ENCODE data around the gene TAF3. TPM values are rescaled to one million over a fixed set of nuclear protein-coding genes. Genes with fewer than 3 reads are reported as not detected.

The TAF3 gene
- total and polyA plus RNA-seq, 2 donors (not counting 1 experiment from before 2014, with no cell fraction given): 7.0 to 20.1 TPM

GRCh38 chr10:7886056-7886455, 67.8 kb downstream of the TAF3 start:
- WGBS (ENCODE audit: insufficient coverage): 100% methylated on average over 2 of the region's 2 CpGs
- CTCF ChIA-PET: no interaction called here
- no peak overlapping the region for H3K4me2 ChIP-seq (replicated peaks; ENCODE audit: low read depth, low read length, poor library complexity, severe bottlenecking)
- DNase-seq: no peak
- no peak overlapping the region for H3K9ac ChIP-seq (ENCODE audit: low read length)
- no peak overlapping the region for H3K4me3 ChIP-seq (ENCODE audit: control extremely low read depth in 1 of 5, extremely low read depth in 1 of 5, insufficient read depth in 1 of 5, low read depth in 2 of 5, low read length in 4 of 5)
- no peaks in the 10 kb centered on the region for H3K36me3 ChIP-seq (replicated peaks in 1 of 2; ENCODE audit: control extremely low read depth in 1 of 2, control insufficient read depth in 1 of 2, extremely low read depth in 1 of 2, insufficient read depth in 2 of 2, low read length in 1 of 2)
- no peak for ATAC-seq (ENCODE audit: low read depth)
- H2AFZ ChIP-seq (ENCODE audit: insufficient read depth, low read depth, low read length, poor library complexity, severe bottlenecking): no peak overlapping the region
- H4K20me1 ChIP-seq (ENCODE audit: control insufficient read depth, insufficient read depth, low read length, poor library complexity, severe bottlenecking): peaks cover 29% of the 10 kb centered on the region
- no peaks in the 10 kb centered on the region for H3K4me1 ChIP-seq (ENCODE audit: control insufficient read depth in 2 of 2, insufficient read depth in 2 of 2, low read length in 2 of 2)
- no peak overlapping the region for H3K27ac ChIP-seq (ENCODE audit: low read length in 2 of 2)
- TF ChIP-seq EZH2 (IDR thresholded peaks at IDR 0.05; ENCODE audit: borderline replicate concordance, insufficient read depth, low read depth, low read length, poor library complexity, severe bottlenecking): no peak
- H3K27me3 ChIP-seq (replicated peaks in 1 of 4; ENCODE audit: control extremely low read depth in 1 of 4, control insufficient read depth in 3 of 4, insufficient read depth in 4 of 4, low read length in 3 of 4): no peaks in the 10 kb centered on the region
- intact Hi-C loops (cut with micrococcal nuclease): no loop called here
- H3K79me2 ChIP-seq (ENCODE audit: control insufficient read depth, insufficient read depth, low read length): peaks cover 24% of the 10 kb centered on the region
- POLR2A ChIA-PET: no interaction called here
- Mint-ChIP-seq H3K4me3 (no peak overlapping the region), H3K4me1 (peaks cover 15% of the 10 kb centered on the region), H3K27me3 (no peaks in the 10 kb centered on the region), H3K9me3 (ENCODE audit: insufficient read depth) (no peaks in the 10 kb centered on the region), H3K27ac (no peak overlapping the region)
- no peaks in the 10 kb centered on the region for H3K9me3 ChIP-seq (ENCODE audit: control extremely low read depth in 1 of 3, control insufficient read depth in 2 of 3, insufficient read depth in 1 of 3, low read length in 2 of 3)

- WGBS (ENCODE audit: insufficient coverage): 98% methylated on average over 4 of the region's 8 CpGs
These were observed 69.0 kb downstream of the TAF3 start for GRCh38 chr10:7887174-7887816.

More at GRCh38 chr10:7887174-7887816, 69.0 kb downstream of the TAF3 start:
- Histone ChIP-seq H3K79me2 (ENCODE audit: control insufficient read depth, insufficient read depth, low read length) (peaks cover 21% of the 10 kb centered on the region), H2AFZ (ENCODE audit: insufficient read depth, low read depth, low read length, poor library complexity, severe bottlenecking) (no peak overlapping the region), H3K27ac (ENCODE audit: low read length in 2 of 2) (no peak overlapping the region), H3K27me3 (replicated peaks in 1 of 4; ENCODE audit: control extremely low read depth in 1 of 4, control insufficient read depth in 3 of 4, insufficient read depth in 4 of 4, low read length in 3 of 4) (no peaks in the 10 kb centered on the region), H3K36me3 (replicated peaks in 1 of 2; ENCODE audit: control extremely low read depth in 1 of 2, control insufficient read depth in 1 of 2, extremely low read depth in 1 of 2, insufficient read depth in 2 of 2, low read length in 1 of 2) (no peaks in the 10 kb centered on the region), H3K4me1 (ENCODE audit: control insufficient read depth in 2 of 2, insufficient read depth in 2 of 2, low read length in 2 of 2) (no peaks in the 10 kb centered on the region), H3K4me2 (replicated peaks; ENCODE audit: low read depth, low read length, poor library complexity, severe bottlenecking) (no peak overlapping the region), H3K9ac (ENCODE audit: low read length) (no peak overlapping the region), H4K20me1 (ENCODE audit: control insufficient read depth, insufficient read depth, low read length, poor library complexity, severe bottlenecking) (peaks cover 29% of the 10 kb centered on the region), H3K9me3 (ENCODE audit: control extremely low read depth in 1 of 3, control insufficient read depth in 2 of 3, insufficient read depth in 1 of 3, low read length in 2 of 3) (no peaks in the 10 kb centered on the region), H3K4me3 (ENCODE audit: control extremely low read depth in 1 of 5, extremely low read depth in 1 of 5, insufficient read depth in 1 of 5, low read depth in 2 of 5, low read length in 4 of 5) (no peak overlapping the region)
- TF ChIP-seq CTCF (IDR thresholded peaks at IDR 0.05) (no peak), EZH2 (IDR thresholded peaks at IDR 0.05; ENCODE audit: borderline replicate concordance, insufficient read depth, low read depth, low read length, poor library complexity, severe bottlenecking) (no peak)
- Mint-ChIP-seq H3K27ac (no peak overlapping the region), H3K9me3 (ENCODE audit: insufficient read depth) (no peaks in the 10 kb centered on the region), H3K4me1 (peaks cover 13% of the 10 kb centered on the region), H3K4me3 (no peak overlapping the region), H3K27me3 (no peaks in the 10 kb centered on the region)
- ChIA-PET CTCF (no interaction called here), POLR2A (no interaction called here)
- no peak for DNase-seq
- ATAC-seq (ENCODE audit: low read depth): no peak
- intact Hi-C loops (cut with micrococcal nuclease): no loop called here
